IPS-18a (cell line): ENCODE results near the gene SIMC1.
"Not testable (repeated sequence)": the region's sequence is repeated elsewhere in the genome, so short reads cannot be mapped to it uniquely, and the experiment has no call there.

Experiments used
- H3K27ac ChIP-seq: one replicate; pipeline ENCODE4 v1.5.1; 2013; ENCODE audit warnings: low read length
- H3K27me3 ChIP-seq: one replicate; pipeline ENCODE4 v1.6.1; 2013; ENCODE audit warnings: mild to moderate bottlenecking, low read length; ENCODE audit not compliant: control insufficient read depth, insufficient read depth
- H3K36me3 ChIP-seq: one replicate; pipeline ENCODE4 v1.6.1; 2013; ENCODE audit warnings: low read depth, low read length; ENCODE audit not compliant: control insufficient read depth
- H3K4me1 ChIP-seq: one replicate; pipeline ENCODE4 v1.6.1; 2013; ENCODE audit warnings: low read depth, low read length; ENCODE audit not compliant: control insufficient read depth
- H3K4me3 ChIP-seq: one replicate; pipeline ENCODE4 v1.5.1; 2013; ENCODE audit warnings: low read length
- H3K9ac ChIP-seq: one replicate; pipeline ENCODE4 v1.6.1; 2013; ENCODE audit warnings: mild to moderate bottlenecking, low read length, moderate library complexity
- H3K9me3 ChIP-seq: one replicate; pipeline ENCODE4 v1.6.1; 2013; ENCODE audit warnings: low read depth, low read length; ENCODE audit not compliant: control insufficient read depth

Gene SIMC1

GRCh38 chr5:176237971-176238644 lies at the start of gene SIMC1:
TSS of gene SIMC1 (plus strand) at chr5:176238424. CDS start at chr5:176238509, 85 bp downstream.
- H3K27ac ChIP-seq, H3K36me3 ChIP-seq, H3K9ac ChIP-seq, H3K4me1 ChIP-seq, H3K27me3 ChIP-seq, H3K9me3 ChIP-seq: not testable (repeated sequence)
- peak within 1 kb of the TSS; percentile 9 for H3K4me3 ChIP-seq

GRCh38 chr5:176188506-176189193 lies 49.6 kb upstream of the SIMC1 start:
- peaks cover 3% of the 10 kb centered on the region for H3K4me1 ChIP-seq
- no peak overlapping the region for H3K27ac ChIP-seq
- H3K9me3 ChIP-seq: no peaks in the 10 kb centered on the region
- no peak overlapping the region for H3K9ac ChIP-seq
- no peaks in the 10 kb centered on the region for H3K36me3 ChIP-seq
- H3K27me3 ChIP-seq: peaks cover 10% of the 10 kb centered on the region
- no peak overlapping the region for H3K4me3 ChIP-seq

- H3K27ac ChIP-seq: no peak overlapping the region
- peaks cover 20% of the 10 kb centered on the region for H3K27me3 ChIP-seq
- H3K9me3 ChIP-seq: no peaks in the 10 kb centered on the region
- no peak overlapping the region for H3K9ac ChIP-seq
- H3K36me3 ChIP-seq: no peaks in the 10 kb centered on the region
- no peak overlapping the region for H3K4me3 ChIP-seq
- H3K4me1 ChIP-seq: no peaks in the 10 kb centered on the region
Measured at GRCh38 chr5:176189857-176190256, 48.4 kb upstream of the SIMC1 start.

GRCh38 chr5:176190886-176191755 lies 47.1 kb upstream of the SIMC1 start:
- Histone ChIP-seq H3K9me3 (no peaks in the 10 kb centered on the region), H3K36me3 (no peaks in the 10 kb centered on the region), H3K4me3 (no peak overlapping the region), H3K9ac (no peak overlapping the region), H3K4me1 (no peaks in the 10 kb centered on the region), H3K27me3 (peaks cover 28% of the 10 kb centered on the region), H3K27ac (no peak overlapping the region)

GRCh38 chr5:176192094-176192721 lies 46.0 kb upstream of the SIMC1 start:
- H3K36me3 ChIP-seq: no peaks in the 10 kb centered on the region
- H3K27me3 ChIP-seq: peaks cover 34% of the 10 kb centered on the region
- no peak overlapping the region for H3K9ac ChIP-seq
- H3K9me3 ChIP-seq: no peaks in the 10 kb centered on the region
- no peak overlapping the region for H3K27ac ChIP-seq
- no peaks in the 10 kb centered on the region for H3K4me1 ChIP-seq
- no peak overlapping the region for H3K4me3 ChIP-seq

GRCh38 chr5:176192722-176193117 lies 45.5 kb upstream of the SIMC1 start:
- not testable (repeated sequence) for H3K27ac ChIP-seq, H3K4me1 ChIP-seq, H3K36me3 ChIP-seq, H3K4me3 ChIP-seq, H3K9me3 ChIP-seq, H3K9ac ChIP-seq
- peaks cover 39% of the 10 kb centered on the region for H3K27me3 ChIP-seq

GRCh38 chr5:176193636-176194035 lies 44.6 kb upstream of the SIMC1 start:
- peaks cover 48% of the 10 kb centered on the region for H3K27me3 ChIP-seq
- H3K27ac ChIP-seq, H3K9me3 ChIP-seq, H3K9ac ChIP-seq, H3K4me1 ChIP-seq, H3K4me3 ChIP-seq, H3K36me3 ChIP-seq: not testable (repeated sequence)

- H3K27ac ChIP-seq, H3K9me3 ChIP-seq, H3K9ac ChIP-seq, H3K4me1 ChIP-seq, H3K36me3 ChIP-seq: not testable (repeated sequence)
- peaks cover 56% of the 10 kb centered on the region for H3K27me3 ChIP-seq
- peak overlapping the region; percentile 27 for H3K4me3 ChIP-seq
Measured at GRCh38 chr5:176194238-176195083, 43.8 kb upstream of the SIMC1 start.

- H3K9me3 ChIP-seq, H3K36me3 ChIP-seq, H3K9ac ChIP-seq, H3K27ac ChIP-seq, H3K4me3 ChIP-seq, H3K4me1 ChIP-seq: not testable (repeated sequence)
- H3K27me3 ChIP-seq: peaks cover 62% of the 10 kb centered on the region
Measured at GRCh38 chr5:176195084-176195413, 43.2 kb upstream of the SIMC1 start.

- H3K27ac ChIP-seq, H3K4me1 ChIP-seq, H3K36me3 ChIP-seq, H3K9me3 ChIP-seq, H3K4me3 ChIP-seq, H3K9ac ChIP-seq: not testable (repeated sequence)
- H3K27me3 ChIP-seq: peaks cover 68% of the 10 kb centered on the region
Measured at GRCh38 chr5:176195487-176196207, 42.6 kb upstream of the SIMC1 start.
